ENCODE results near the gene ACP1.

DNA sequence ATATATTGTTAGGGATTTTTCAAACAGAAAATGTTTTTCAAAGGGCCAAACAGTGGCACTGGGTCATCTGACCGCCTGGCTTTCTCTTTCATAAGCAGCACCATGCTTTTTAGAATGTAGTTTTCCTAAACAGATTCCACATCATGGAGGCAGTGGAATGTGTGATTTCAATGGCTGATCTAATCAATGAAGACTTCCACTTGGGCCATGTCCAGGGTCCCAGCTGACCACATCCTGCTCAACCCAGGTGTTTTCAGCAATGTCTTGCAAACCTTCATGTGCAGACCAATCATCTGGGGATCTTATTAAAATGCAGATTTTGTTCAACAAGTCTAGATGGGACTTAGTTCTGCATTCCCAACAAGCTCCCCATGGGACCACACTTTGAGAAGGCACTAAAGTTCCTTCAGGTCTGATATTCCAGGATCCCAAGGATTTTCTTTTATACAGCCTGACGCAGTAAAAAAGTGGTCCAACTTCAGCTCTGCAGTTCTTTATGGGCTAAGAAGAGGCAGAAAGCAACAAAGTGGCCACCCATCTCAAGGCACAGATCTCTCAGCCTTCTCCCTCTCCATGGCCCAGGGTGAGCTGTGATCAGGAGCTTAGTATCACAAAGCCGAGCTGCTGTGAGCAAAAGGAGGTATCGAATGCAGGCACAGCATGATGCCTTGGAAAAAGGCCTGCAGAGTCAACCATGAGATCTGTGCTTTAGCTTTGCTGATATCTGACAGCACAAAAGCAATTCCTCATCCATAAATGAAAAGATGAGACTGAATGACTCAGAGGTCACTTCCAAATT, 19.4 kb downstream of the ACP1 start:
- TF ChIP-seq, protein P1, sequence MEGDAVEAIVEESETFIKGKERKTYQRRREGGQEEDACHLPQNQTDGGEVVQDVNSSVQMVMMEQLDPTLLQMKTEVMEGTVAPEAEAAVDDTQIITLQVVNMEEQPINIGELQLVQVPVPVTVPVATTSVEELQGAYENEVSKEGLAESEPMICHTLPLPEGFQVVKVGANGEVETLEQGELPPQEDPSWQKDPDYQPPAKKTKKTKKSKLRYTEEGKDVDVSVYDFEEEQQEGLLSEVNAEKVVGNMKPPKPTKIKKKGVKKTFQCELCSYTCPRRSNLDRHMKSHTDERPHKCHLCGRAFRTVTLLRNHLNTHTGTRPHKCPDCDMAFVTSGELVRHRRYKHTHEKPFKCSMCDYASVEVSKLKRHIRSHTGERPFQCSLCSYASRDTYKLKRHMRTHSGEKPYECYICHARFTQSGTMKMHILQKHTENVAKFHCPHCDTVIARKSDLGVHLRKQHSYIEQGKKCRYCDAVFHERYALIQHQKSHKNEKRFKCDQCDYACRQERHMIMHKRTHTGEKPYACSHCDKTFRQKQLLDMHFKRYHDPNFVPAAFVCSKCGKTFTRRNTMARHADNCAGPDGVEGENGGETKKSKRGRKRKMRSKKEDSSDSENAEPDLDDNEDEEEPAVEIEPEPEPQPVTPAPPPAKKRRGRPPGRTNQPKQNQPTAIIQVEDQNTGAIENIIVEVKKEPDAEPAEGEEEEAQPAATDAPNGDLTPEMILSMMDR (IDR thresholded peaks at IDR 0.05): no peak
- no peak for TF ChIP-seq POLR2AphosphoS5 (IDR thresholded peaks at IDR 0.05; ENCODE audit: low read depth, low read length)
- TF ChIP-seq TCF7L2 (IDR thresholded peaks at IDR 0.05; ENCODE audit: low read depth, low read length): no peak
- TF ChIP-seq, protein P2, sequence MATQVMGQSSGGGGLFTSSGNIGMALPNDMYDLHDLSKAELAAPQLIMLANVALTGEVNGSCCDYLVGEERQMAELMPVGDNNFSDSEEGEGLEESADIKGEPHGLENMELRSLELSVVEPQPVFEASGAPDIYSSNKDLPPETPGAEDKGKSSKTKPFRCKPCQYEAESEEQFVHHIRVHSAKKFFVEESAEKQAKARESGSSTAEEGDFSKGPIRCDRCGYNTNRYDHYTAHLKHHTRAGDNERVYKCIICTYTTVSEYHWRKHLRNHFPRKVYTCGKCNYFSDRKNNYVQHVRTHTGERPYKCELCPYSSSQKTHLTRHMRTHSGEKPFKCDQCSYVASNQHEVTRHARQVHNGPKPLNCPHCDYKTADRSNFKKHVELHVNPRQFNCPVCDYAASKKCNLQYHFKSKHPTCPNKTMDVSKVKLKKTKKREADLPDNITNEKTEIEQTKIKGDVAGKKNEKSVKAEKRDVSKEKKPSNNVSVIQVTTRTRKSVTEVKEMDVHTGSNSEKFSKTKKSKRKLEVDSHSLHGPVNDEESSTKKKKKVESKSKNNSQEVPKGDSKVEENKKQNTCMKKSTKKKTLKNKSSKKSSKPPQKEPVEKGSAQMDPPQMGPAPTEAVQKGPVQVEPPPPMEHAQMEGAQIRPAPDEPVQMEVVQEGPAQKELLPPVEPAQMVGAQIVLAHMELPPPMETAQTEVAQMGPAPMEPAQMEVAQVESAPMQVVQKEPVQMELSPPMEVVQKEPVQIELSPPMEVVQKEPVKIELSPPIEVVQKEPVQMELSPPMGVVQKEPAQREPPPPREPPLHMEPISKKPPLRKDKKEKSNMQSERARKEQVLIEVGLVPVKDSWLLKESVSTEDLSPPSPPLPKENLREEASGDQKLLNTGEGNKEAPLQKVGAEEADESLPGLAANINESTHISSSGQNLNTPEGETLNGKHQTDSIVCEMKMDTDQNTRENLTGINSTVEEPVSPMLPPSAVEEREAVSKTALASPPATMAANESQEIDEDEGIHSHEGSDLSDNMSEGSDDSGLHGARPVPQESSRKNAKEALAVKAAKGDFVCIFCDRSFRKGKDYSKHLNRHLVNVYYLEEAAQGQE (IDR thresholded peaks at IDR 0.05; ENCODE audit: insufficient read depth in 1 of 2, low read depth in 2 of 2, low read length in 1 of 2): no peak

Measured in Panc1 (cell line).